Subcutaneous abdominal adipose tissue (tissue), 5 donors: ENCODE results near the gene SOBP.
A peak's percentile ranks its signal among the peaks of the same experiment; 100 is the strongest.

Experiments used
- H3K27ac ChIP-seq: one replicate; pipeline ENCODE4 v1.7.0; 2013; ENCODE audit warnings: low read depth, mild to moderate bottlenecking, inconsistent platforms, low read length, moderate library complexity
- H3K27me3 ChIP-seq, 5 donors: one replicate each; pipeline ENCODE4 v1.7.0; 2013; ENCODE audit warnings: low read length in 5 of 5, inconsistent platforms in 1 of 5; ENCODE audit not compliant: control insufficient read depth in 5 of 5, insufficient read depth in 4 of 5
- H3K36me3 ChIP-seq, 5 donors: one replicate each; pipeline ENCODE4 v1.7.0; 2013; ENCODE audit warnings: low read length in 5 of 5; ENCODE audit not compliant: control insufficient read depth in 5 of 5, insufficient read depth in 5 of 5
- H3K4me1 ChIP-seq, 5 donors: one replicate each; pipeline ENCODE4 v1.7.0; 2013; ENCODE audit warnings: low read length in 5 of 5, mild to moderate bottlenecking in 3 of 5, moderate library complexity in 1 of 5; ENCODE audit not compliant: control insufficient read depth in 5 of 5, insufficient read depth in 5 of 5
- H3K4me3 ChIP-seq, 5 donors: one replicate each; pipeline ENCODE4 v1.7.0; 2013; ENCODE audit warnings: low read length in 5 of 5, low read depth in 1 of 5
- H3K9ac ChIP-seq, 5 donors: one replicate each; pipeline ENCODE4 v1.7.0; 2013; ENCODE audit warnings: low read length in 5 of 5, mild to moderate bottlenecking in 4 of 5, moderate library complexity in 3 of 5
- H3K9me3 ChIP-seq, 5 donors: one replicate each; pipeline ENCODE4 v1.7.0; 2013; ENCODE audit warnings: low read length in 5 of 5; ENCODE audit not compliant: control insufficient read depth in 5 of 5
- donor health status: healthy.
- donor health status: healthy.
- donor health status: healthy.
- donor health status: healthy.
- donor health status: healthy.

Gene SOBP

GRCh38 chr6:107652526-107653182, 162.7 kb downstream of the SOBP start:
- Histone ChIP-seq H3K9me3 (peaks cover 0 to 2% (median 0%) of the 10 kb centered on the region in 5 donors), H3K27me3 (no peaks in the 10 kb centered on the region), H3K9ac (no peak overlapping the region), H3K27ac (no peak overlapping the region), H3K36me3 (no peaks in the 10 kb centered on the region), H3K4me1 (peaks cover 0 to 25% (median 22%) of the 10 kb centered on the region in 5 donors), H3K4me3 (no peak overlapping the region)

GRCh38 chr6:107653183-107653580, 163.3 kb downstream of the SOBP start:
- Histone ChIP-seq H3K9ac (no peak overlapping the region), H3K9me3 (peaks cover 0 to 2% (median 0%) of the 10 kb centered on the region in 5 donors), H3K36me3 (no peaks in the 10 kb centered on the region), H3K27me3 (no peaks in the 10 kb centered on the region), H3K27ac (no peak overlapping the region), H3K4me3 (no peak overlapping the region), H3K4me1 (peaks cover 0 to 27% (median 25%) of the 10 kb centered on the region in 5 donors)

- Histone ChIP-seq H3K9me3 (peaks cover 0 to 2% (median 0%) of the 10 kb centered on the region in 5 donors), H3K4me3 (no peak overlapping the region), H3K36me3 (peaks cover 0 to under 1% (median 0%) of the 10 kb centered on the region in 5 donors), H3K9ac (no peak overlapping the region), H3K27ac (peak overlapping the region; percentile 52), H3K27me3 (no peaks in the 10 kb centered on the region), H3K4me1 (peaks cover 0 to 30% (median 28%) of the 10 kb centered on the region in 5 donors)
Observed at GRCh38 chr6:107653861-107654394, 164.0 kb downstream of the SOBP start.

- Histone ChIP-seq H3K27me3 (no peaks in the 10 kb centered on the region), H3K9ac (no peak overlapping the region), H3K4me1 (peaks cover 0 to 30% (median 28%) of the 10 kb centered on the region in 5 donors), H3K4me3 (peak overlapping the region in 1 of 5 donors; percentile 25), H3K9me3 (peaks cover 0 to 2% (median 0%) of the 10 kb centered on the region in 5 donors), H3K27ac (peak overlapping the region; percentile 52), H3K36me3 (peaks cover 0 to 3% (median 0%) of the 10 kb centered on the region in 5 donors)
Observed at GRCh38 chr6:107654764-107655163, 164.8 kb downstream of the SOBP start.

GRCh38 chr6:107655245-107655644, 165.3 kb downstream of the SOBP start:
- Histone ChIP-seq H3K36me3 (peaks cover 0 to 3% (median 0%) of the 10 kb centered on the region in 5 donors), H3K9ac (no peak overlapping the region), H3K27ac (peak overlapping the region; percentile 52), H3K9me3 (peaks cover 0 to 2% (median 0%) of the 10 kb centered on the region in 5 donors), H3K4me3 (peak overlapping the region in 1 of 5 donors; percentile 25), H3K27me3 (no peaks in the 10 kb centered on the region), H3K4me1 (peaks cover 0 to 30% (median 28%) of the 10 kb centered on the region in 5 donors)

- H3K4me1 ChIP-seq: peaks cover 0 to 30% (median 28%) of the 10 kb centered on the region in 5 donors
- peaks cover 0 to 2% (median 0%) of the 10 kb centered on the region in 5 donors for H3K9me3 ChIP-seq
- H3K27ac ChIP-seq: peak overlapping the region; percentile 16
- H3K9ac ChIP-seq: no peak overlapping the region
- no peaks in the 10 kb centered on the region for H3K27me3 ChIP-seq
- no peak overlapping the region for H3K4me3 ChIP-seq
- H3K36me3 ChIP-seq: peaks cover 0 to 3% (median 0%) of the 10 kb centered on the region in 5 donors
Observed at GRCh38 chr6:107655864-107656263, 165.9 kb downstream of the SOBP start.

GRCh38 chr6:107656401-107656800, 166.5 kb downstream of the SOBP start:
- H3K4me1 ChIP-seq: peaks cover 0 to 30% (median 28%) of the 10 kb centered on the region in 5 donors
- no peak overlapping the region for H3K4me3 ChIP-seq
- H3K27ac ChIP-seq: no peak overlapping the region

GRCh38 chr6:107656883-107657282, 167.0 kb downstream of the SOBP start:
- Histone ChIP-seq H3K9me3 (no peaks in the 10 kb centered on the region), H3K27me3 (no peaks in the 10 kb centered on the region), H3K4me1 (peaks cover 0 to 30% (median 28%) of the 10 kb centered on the region in 5 donors)

More at GRCh38 chr6:107656401-107656800, 166.5 kb downstream of the SOBP start:
- Histone ChIP-seq H3K36me3 (peaks cover 0 to 3% (median 0%) of the 10 kb centered on the region in 5 donors), H3K9ac (no peak overlapping the region), H3K9me3 (peaks cover 0 to 2% (median 0%) of the 10 kb centered on the region in 5 donors), H3K27me3 (no peaks in the 10 kb centered on the region)

GRCh38 chr6:107657373-107657754, 167.4 kb downstream of the SOBP start:
- H3K4me1 ChIP-seq: peaks cover 0 to 33% (median 29%) of the 10 kb centered on the region in 5 donors
- H3K27me3 ChIP-seq: no peaks in the 10 kb centered on the region
- no peak overlapping the region for H3K4me3 ChIP-seq
- no peak overlapping the region for H3K27ac ChIP-seq
- H3K36me3 ChIP-seq: peaks cover 0 to 3% (median 0%) of the 10 kb centered on the region in 5 donors
- H3K9ac ChIP-seq: no peak overlapping the region
- no peaks in the 10 kb centered on the region for H3K9me3 ChIP-seq

More at GRCh38 chr6:107656883-107657282, 167.0 kb downstream of the SOBP start:
- Histone ChIP-seq H3K4me3 (no peak overlapping the region), H3K27ac (no peak overlapping the region), H3K36me3 (peaks cover 0 to 3% (median 0%) of the 10 kb centered on the region in 5 donors), H3K9ac (no peak overlapping the region)
